Measurements from ENCODE around the gene HTR2C.

- TF ChIP-seq POLR2AphosphoS5 (IDR thresholded peaks at IDR 0.05; ENCODE audit: low read depth, low read length) (no peak), POLR2A (IDR thresholded peaks at IDR 0.05; ENCODE audit: low read depth, low read length) (no peak), TAF1 (IDR thresholded peaks at IDR 0.05; ENCODE audit: borderline replicate concordance, low read depth, low read length) (no peak)
Measured at GRCh38 chrX:114819509-114819908, 235.6 kb downstream of the HTR2C start.

All from GM12892 (cell line).